Activated naive CD4-positive, alpha-beta T cell treated with Interleukin-2 at 50 U/mL for 16 hours (primary cell): ENCODE data around the gene MTUS2.
A peak's percentile ranks its signal among the peaks of the same experiment; 100 is the strongest.
"Not testable (repeated sequence)": the region's sequence is repeated elsewhere in the genome, so short reads cannot be mapped to it uniquely, and the experiment has no call there.

Experiments used
- DNase-seq: peaks from one replicate; pipeline ENCODE4 v3.0.0-alpha.2; 2020

The MTUS2 gene

GRCh38 chr13:29345860-29346582 lies 525.9 kb downstream of the MTUS2 start:
- DNase-seq = not testable (repeated sequence)

- DNase-seq = no peak
Measured at GRCh38 chr13:29355029-29355428, 534.9 kb downstream of the MTUS2 start.

GRCh38 chr13:29359181-29359580 lies 539.0 kb downstream of the MTUS2 start:
- DNase-seq = no peak

- DNase-seq = no peak
Measured at GRCh38 chr13:29361716-29362115, 541.6 kb downstream of the MTUS2 start.

GRCh38 chr13:29362849-29363604 lies 542.9 kb downstream of the MTUS2 start:
- DNase-seq = peak; percentile 23

GRCh38 chr13:29369060-29369743 lies 549.1 kb downstream of the MTUS2 start:
- DNase-seq = no peak

GRCh38 chr13:29379281-29379680 lies 559.1 kb downstream of the MTUS2 start:
- no peak for DNase-seq

GRCh38 chr13:29379865-29380264 lies 559.7 kb downstream of the MTUS2 start:
- DNase-seq = no peak

- DNase-seq = no peak
Measured at GRCh38 chr13:29382021-29382420, 561.9 kb downstream of the MTUS2 start.

GRCh38 chr13:29383476-29383875 lies 563.3 kb downstream of the MTUS2 start:
- no peak for DNase-seq

- no peak for DNase-seq
Measured at GRCh38 chr13:29384466-29384865, 564.3 kb downstream of the MTUS2 start.

GRCh38 chr13:29384871-29385270 lies 564.7 kb downstream of the MTUS2 start:
- DNase-seq = no peak

GRCh38 chr13:29386246-29386645 lies 566.1 kb downstream of the MTUS2 start:
- DNase-seq = no peak

- DNase-seq = not testable (repeated sequence)
Measured at GRCh38 chr13:29390598-29390997, 570.5 kb downstream of the MTUS2 start.

GRCh38 chr13:29396446-29396845 lies 576.3 kb downstream of the MTUS2 start:
- DNase-seq = no peak

- DNase-seq = no peak
Measured at GRCh38 chr13:29397265-29397664, 577.1 kb downstream of the MTUS2 start.

GRCh38 chr13:29402166-29402636 lies 582.1 kb downstream of the MTUS2 start:
- DNase-seq = no peak

GRCh38 chr13:29405401-29405800 lies 585.3 kb downstream of the MTUS2 start:
- DNase-seq = no peak

GRCh38 chr13:29411481-29411880 lies 591.3 kb downstream of the MTUS2 start:
- DNase-seq = no peak

- no peak for DNase-seq
Measured at GRCh38 chr13:29418026-29418425, 597.9 kb downstream of the MTUS2 start.

GRCh38 chr13:29421118-29421517 lies 601.0 kb downstream of the MTUS2 start:
- no peak for DNase-seq

- DNase-seq = no peak
Measured at GRCh38 chr13:29422015-29422414, 601.9 kb downstream of the MTUS2 start.

GRCh38 chr13:29423050-29423449 lies 602.9 kb downstream of the MTUS2 start:
- DNase-seq = no peak

GRCh38 chr13:29427937-29428309 lies 607.8 kb downstream of the MTUS2 start:
- DNase-seq = no peak
